Effector memory CD4-positive, alpha-beta T cell (primary cell): ENCODE data around the gene EPS15.

Experiments used
- DNase-seq, 3 donors: peaks; one replicate each; pipeline ENCODE4 v3.0.0-alpha.2; 2020
- H3K27ac ChIP-seq: 2 replicates; pipeline ENCODE4 v1.7.0; 2013; ENCODE audit warnings: mild to moderate bottlenecking, low read length, moderate library complexity; ENCODE audit not compliant: insufficient read depth, poor library complexity, severe bottlenecking
- H3K27me3 ChIP-seq: replicated peaks from 2 replicates; pipeline ENCODE4 v1.7.0; 2013; ENCODE audit warnings: mild to moderate bottlenecking, low read length; ENCODE audit not compliant: insufficient read depth, control insufficient read depth, poor library complexity, severe bottlenecking
- H3K36me3 ChIP-seq: 2 replicates; pipeline ENCODE4 v1.7.0; 2013; ENCODE audit warnings: mild to moderate bottlenecking, low read length, moderate library complexity; ENCODE audit not compliant: control insufficient read depth, insufficient read depth
- H3K4me1 ChIP-seq: 2 replicates; pipeline ENCODE4 v1.7.0; 2013; ENCODE audit warnings: low read length, mild to moderate bottlenecking; ENCODE audit not compliant: control insufficient read depth, insufficient read depth, poor library complexity, severe bottlenecking
- H3K4me3 ChIP-seq: 2 replicates; pipeline ENCODE4 v1.7.0; 2013; ENCODE audit warnings: low read length, low read depth, mild to moderate bottlenecking; ENCODE audit not compliant: insufficient read depth, poor library complexity, severe bottlenecking
- H3K9me3 ChIP-seq: 2 replicates; pipeline ENCODE4 v1.7.0; 2013; ENCODE audit warnings: mild to moderate bottlenecking, low read length, moderate library complexity; ENCODE audit not compliant: control insufficient read depth

Gene EPS15

DNA sequence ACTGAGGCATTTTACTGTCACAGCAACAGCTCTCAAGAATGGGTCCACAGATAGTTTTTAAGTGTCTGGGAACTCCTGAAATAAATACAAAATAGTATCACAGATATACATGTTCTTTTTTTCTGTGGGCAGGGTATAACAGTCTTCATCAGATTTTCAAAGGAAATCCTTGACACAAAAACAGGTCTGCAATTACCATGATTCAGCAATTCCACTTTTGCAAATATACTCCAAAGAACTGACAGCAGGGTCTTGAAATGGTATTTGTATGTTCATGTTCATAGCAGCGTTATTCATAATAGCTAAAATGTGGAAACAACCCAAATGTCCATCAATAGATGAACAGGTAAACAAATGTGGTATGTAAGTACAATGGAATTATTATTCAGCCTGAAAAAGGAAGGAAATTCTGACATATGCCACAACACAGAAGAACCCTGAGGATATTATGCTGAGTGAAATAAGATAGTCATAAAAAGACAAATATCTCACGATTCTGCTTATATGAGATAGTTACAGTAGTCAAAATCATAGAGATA is 85.0 kb downstream of the EPS15 start:
- Histone ChIP-seq H3K27ac (no peak overlapping the region), H3K27me3 (no peaks in the 10 kb centered on the region), H3K9me3 (no peaks in the 10 kb centered on the region), H3K4me1 (peaks cover 23% of the 10 kb centered on the region), H3K36me3 (peaks cover 7% of the 10 kb centered on the region), H3K4me3 (no peak overlapping the region)
- no peak for DNase-seq

DNA sequence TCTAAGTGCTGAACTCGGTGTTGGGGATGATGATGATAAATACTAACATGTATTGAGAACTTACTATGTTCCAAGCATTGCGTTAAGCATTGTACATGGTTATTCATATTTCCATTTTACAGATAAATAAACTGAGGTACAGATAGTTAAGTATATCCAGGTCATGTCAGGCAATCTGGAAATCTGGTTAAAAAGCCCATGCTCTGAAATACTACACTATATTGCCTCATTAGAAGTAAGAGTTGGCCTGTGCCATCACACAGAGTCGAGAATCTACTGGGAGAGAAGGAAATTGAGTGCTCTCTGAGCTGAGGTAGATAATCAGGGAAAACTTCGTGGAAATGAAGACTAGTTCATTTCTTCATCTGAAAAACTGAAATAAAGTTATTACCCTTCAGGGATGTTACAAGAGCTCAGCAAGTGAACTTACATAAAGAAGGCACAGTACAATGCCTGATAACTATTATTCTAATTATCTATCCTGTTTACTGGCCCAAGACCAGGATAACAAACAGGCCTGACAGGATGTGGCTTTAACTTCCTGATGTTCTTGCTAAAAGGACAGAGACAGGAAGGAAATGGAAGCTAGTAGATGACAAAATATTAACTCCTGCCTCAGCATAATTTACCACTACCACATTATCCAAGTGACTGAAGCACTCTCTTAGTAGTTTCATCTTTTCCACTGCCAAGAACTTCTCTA is 85.6 kb downstream of the EPS15 start:
- Histone ChIP-seq H3K27me3 (no peaks in the 10 kb centered on the region), H3K36me3 (peaks cover 1% of the 10 kb centered on the region), H3K27ac (no peak overlapping the region), H3K4me1 (peaks cover 23% of the 10 kb centered on the region), H3K4me3 (no peak overlapping the region), H3K9me3 (no peaks in the 10 kb centered on the region)
- no peak for DNase-seq

DNA sequence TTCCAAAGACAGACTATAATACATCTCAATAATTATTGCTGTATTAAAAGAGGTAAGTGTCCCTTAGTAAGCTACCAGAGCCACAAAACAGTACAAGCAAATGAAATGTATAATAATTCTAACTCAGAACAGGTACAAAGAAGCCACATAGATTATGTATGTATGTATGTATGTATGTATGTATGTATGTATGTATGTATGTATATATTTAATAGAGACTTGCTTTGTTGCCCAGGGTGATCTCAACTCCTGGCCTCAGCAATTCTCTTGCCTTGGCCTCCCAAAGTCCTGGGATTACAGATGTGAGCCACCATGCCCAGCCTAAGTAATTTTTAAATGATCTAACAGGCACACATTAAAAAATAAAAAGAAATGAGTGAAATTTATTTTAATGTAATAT is 86.9 kb downstream of the EPS15 start:
- no peak for DNase-seq
- H3K27ac ChIP-seq = no peak overlapping the region
- H3K4me1 ChIP-seq = peaks cover 23% of the 10 kb centered on the region
- peaks cover 9% of the 10 kb centered on the region for H3K36me3 ChIP-seq
- peaks cover 4% of the 10 kb centered on the region for H3K9me3 ChIP-seq
- no peak overlapping the region for H3K4me3 ChIP-seq
- H3K27me3 ChIP-seq = no peaks in the 10 kb centered on the region

DNA sequence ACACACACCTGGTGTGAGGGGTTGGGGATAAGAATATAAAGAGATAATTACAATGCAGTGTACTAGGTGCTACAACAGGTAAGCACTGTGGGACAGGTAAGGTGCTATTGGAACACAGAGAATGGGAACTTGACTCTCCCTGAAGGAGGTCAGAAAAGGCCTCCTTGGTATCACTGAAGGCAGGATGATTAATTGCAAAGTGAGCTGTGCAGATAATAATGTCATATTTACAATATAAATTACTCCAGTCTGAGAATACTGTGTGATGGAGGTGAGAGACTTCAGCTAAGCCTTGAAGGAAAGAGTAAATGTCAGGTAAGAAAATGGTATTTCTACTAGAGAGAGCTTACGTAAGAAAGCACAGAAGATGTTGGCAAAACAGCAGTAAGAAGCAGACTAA is 91.6 kb downstream of the EPS15 start:
- no peaks in the 10 kb centered on the region for H3K27me3 ChIP-seq
- H3K9me3 ChIP-seq = peaks cover 4% of the 10 kb centered on the region

DNA sequence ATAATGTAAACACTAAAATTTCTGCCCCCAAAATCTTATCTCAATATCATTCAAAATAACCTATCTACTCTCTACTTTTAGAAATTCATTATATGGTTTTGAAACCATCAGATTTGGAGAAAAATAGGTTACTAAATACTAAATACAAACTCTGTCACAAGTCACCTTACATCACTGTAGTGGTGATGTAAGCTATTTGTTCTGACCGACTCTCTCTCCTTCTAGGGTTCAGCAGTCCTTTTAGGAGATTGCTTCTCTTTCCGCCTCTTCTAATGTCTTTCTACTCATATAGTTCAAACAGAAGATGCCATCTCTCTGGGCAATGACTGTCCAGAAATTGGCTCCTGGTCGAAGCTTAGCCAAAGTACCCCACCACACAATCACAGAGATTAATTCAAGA is 93.1 kb downstream of the EPS15 start:
- Histone ChIP-seq H3K27ac (no peak overlapping the region), H3K9me3 (peaks cover 4% of the 10 kb centered on the region), H3K4me1 (peaks cover 7% of the 10 kb centered on the region), H3K4me3 (no peak overlapping the region), H3K27me3 (no peaks in the 10 kb centered on the region), H3K36me3 (peaks cover 10% of the 10 kb centered on the region)
- no peak for DNase-seq

More for the DNA sequence above, 91.6 kb downstream of the EPS15 start:
- H3K4me1 ChIP-seq = peaks cover 7% of the 10 kb centered on the region
- no peak for DNase-seq
- H3K4me3 ChIP-seq = no peak overlapping the region
- no peak overlapping the region for H3K27ac ChIP-seq
- peaks cover 10% of the 10 kb centered on the region for H3K36me3 ChIP-seq

DNA sequence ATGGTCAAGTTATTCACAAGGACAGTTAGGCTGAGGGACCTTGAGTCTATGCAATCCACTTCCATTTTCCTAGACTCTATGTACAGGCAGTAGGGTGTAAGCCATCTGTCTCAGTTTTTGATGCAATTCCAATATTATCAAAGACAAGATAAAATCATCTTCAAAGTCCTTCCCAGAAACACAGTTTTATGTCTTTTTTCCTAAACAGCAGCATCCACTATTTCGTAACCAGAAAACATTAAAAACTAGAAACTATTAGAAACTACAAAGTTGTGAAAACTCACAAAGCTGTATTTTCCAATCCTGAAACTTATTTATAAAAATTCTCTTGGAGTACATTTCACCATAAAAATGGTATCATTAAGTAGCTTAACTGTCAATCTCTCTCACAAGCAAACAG is 93.8 kb downstream of the EPS15 start:
- Histone ChIP-seq H3K9me3 (peaks cover 4% of the 10 kb centered on the region), H3K4me3 (no peak overlapping the region), H3K27me3 (no peaks in the 10 kb centered on the region), H3K27ac (no peak overlapping the region), H3K36me3 (peaks cover 10% of the 10 kb centered on the region), H3K4me1 (peaks cover 6% of the 10 kb centered on the region)
- no peak for DNase-seq

DNA sequence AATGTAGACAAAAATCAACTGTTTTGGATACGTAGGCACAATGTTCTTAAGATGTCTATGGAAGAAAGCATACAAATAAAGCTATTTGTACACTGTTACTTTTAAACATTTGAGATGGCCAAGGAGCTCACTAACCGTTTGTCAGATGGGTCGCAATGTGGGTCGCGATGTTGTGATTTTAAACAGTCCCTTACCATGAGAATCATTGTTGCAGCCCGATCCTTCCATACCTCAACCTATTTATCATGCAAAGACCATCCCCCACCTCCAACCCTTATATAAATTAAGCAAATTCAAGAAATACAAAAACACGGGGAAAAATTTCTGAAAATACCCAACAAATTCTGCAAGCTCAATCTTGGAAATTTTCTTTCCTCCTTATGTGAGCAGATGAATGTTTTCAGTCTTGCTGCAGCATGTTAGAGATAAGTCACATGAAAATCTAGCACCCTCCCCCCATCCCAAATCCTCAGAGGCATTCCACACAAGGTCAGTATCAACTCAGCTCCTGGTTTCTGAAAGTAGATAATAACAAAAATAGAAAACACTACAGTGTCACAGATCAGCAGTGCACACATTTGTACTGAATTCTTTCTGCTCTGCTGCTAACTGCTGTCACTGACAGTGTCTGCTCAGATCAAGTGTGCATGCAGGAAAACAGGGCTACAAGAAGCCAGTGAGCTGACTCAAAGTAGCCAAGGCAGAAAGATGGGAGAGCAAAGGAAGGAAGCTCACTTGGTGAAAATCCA is 95.8 kb downstream of the EPS15 start:
- no peaks in the 10 kb centered on the region for H3K4me1 ChIP-seq
- H3K27ac ChIP-seq = no peak overlapping the region
- H3K4me3 ChIP-seq = no peak overlapping the region
- no peak for DNase-seq
- H3K27me3 ChIP-seq = no peaks in the 10 kb centered on the region
- peaks cover 4% of the 10 kb centered on the region for H3K9me3 ChIP-seq
- peaks cover 10% of the 10 kb centered on the region for H3K36me3 ChIP-seq

DNA sequence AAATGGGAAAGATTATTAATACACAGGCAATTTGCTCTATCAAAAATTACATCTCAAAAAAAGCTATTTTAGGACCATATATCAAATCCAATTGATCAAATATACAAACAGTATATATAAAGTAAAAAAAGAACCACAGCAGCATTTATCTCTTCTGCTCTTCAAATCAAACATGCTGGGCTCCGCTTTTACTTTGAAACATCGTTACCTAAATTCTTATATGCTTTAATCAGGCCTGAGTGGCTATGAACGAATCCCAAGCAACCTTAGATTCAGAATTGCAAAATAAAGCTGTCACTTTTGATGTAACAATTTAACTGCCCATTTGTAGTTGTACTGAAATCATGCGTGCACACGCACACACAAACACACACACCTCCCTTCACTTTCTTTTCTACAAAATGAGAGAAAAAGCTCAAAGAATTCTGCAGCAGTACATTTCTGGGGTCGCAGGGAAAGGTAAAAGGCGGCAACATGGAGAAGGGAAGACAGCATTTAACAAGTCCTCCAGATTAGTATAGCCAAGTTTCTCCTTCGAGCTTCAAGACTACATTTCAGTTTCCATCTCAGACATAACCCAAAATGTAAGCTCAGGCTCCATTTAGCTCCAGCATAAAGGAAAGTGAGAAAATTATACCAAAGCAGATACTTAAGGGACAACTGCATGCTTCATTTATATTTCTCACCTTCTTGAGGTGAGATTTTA is 96.5 kb downstream of the EPS15 start:
- H3K4me3 ChIP-seq = no peak overlapping the region
- H3K9me3 ChIP-seq = no peaks in the 10 kb centered on the region
- DNase-seq = no peak
- H3K36me3 ChIP-seq = peaks cover 4% of the 10 kb centered on the region
- no peaks in the 10 kb centered on the region for H3K27me3 ChIP-seq
- H3K27ac ChIP-seq = no peak overlapping the region
- no peaks in the 10 kb centered on the region for H3K4me1 ChIP-seq

DNA sequence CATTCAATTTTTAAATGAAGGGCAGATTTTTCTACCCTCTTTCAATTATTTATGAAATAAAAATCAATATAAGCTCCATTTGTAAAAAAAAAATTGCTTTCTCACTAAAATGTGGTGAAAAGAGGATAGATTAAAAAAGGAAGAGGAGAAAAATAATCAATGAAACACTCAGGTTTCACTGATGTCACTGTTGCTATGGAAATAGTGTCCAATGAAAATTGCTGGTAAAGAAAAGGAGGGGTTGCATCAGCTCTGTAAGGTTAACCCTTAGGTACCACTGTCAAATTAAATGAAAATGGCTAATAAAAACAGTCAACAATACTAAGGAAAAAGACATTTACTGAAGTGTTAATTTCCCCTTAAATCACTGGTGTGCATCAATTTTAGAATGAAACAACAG is 97.1 kb downstream of the EPS15 start:
- H3K27ac ChIP-seq = no peak overlapping the region
- DNase-seq = no peak
- H3K36me3 ChIP-seq = no peaks in the 10 kb centered on the region
- H3K9me3 ChIP-seq = no peaks in the 10 kb centered on the region
- H3K4me3 ChIP-seq = no peak overlapping the region
- H3K27me3 ChIP-seq = no peaks in the 10 kb centered on the region
- no peaks in the 10 kb centered on the region for H3K4me1 ChIP-seq
